ENCODE data around the gene CERS3. TPM values are rescaled to one million over a fixed set of nuclear protein-coding genes. Genes with fewer than 3 reads are reported as not detected.

CERS3 gene
- total and polyA plus RNA-seq, 2 of the 4 experiments (the other 2 are of a cell fraction), result not detected

DNA sequence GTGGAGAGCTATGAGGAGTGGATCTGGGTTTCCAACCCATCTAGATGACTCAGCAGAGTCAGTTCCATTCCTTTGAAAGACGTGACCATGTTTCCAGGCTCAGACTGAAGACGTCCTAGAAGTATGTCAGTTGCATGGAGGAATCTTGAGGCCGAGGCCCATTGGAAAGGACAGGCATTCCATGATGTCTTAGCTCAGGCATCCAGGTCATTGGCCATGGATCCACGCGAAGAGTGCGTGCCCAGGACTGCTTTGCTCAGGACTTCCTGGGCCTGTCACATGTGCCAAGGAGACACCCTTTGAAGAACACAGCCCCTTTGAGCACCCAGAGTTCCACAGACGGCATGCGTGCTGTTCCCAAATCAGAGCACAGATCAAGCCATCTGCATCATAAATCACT lies 94.7 kb downstream of the CERS3 start:
- CTCF ChIA-PET, result no interaction called here
- no peak overlapping the region for H3K23ac ChIP-seq (ENCODE audit: low read depth, low read length)
- H3K56ac ChIP-seq (ENCODE audit: extremely low read depth, insufficient read depth, low read length), result no peak overlapping the region
- ATAC-seq (ENCODE audit: low read depth), result no peak
- no peak overlapping the region for H2BK5ac ChIP-seq (ENCODE audit: low read depth, low read length, poor library complexity, severe bottlenecking)
- H2AK5ac ChIP-seq (ENCODE audit: low read depth, low read length), result no peak overlapping the region
- H3K4ac ChIP-seq (ENCODE audit: low read depth, low read length), result no peak overlapping the region
- POLR2A ChIA-PET (ENCODE audit: unreplicated experiment), result no interaction called here
- no TSS peak for BruUV-seq (replicated peaks)
- H3K9me1 ChIP-seq (ENCODE audit: insufficient read depth, low read length), result no peaks in the 10 kb centered on the region
- no peak for TF ChIP-seq MXI1 (IDR thresholded peaks at IDR 0.05; ENCODE audit: borderline replicate concordance, low read depth, low read length)
- no peak overlapping the region for H2BK20ac ChIP-seq (ENCODE audit: low read depth, low read length)
- H2BK15ac ChIP-seq (ENCODE audit: low read depth, low read length), result no peak overlapping the region
- DNase-seq, result no peak
- no peak overlapping the region for H3K4me2 ChIP-seq (ENCODE audit: low read depth, low read length)
- H2AK9ac ChIP-seq (replicated peaks; ENCODE audit: low read depth, low read length, poor library complexity), result no peak overlapping the region
- H3K79me1 ChIP-seq (ENCODE audit: low read depth in 1 of 2, low read length in 2 of 2), result no peaks in the 10 kb centered on the region
- no peaks in the 10 kb centered on the region for H3K36me3 ChIP-seq (ENCODE audit: control insufficient read depth, insufficient read depth, low read length)
- no peaks in the 10 kb centered on the region for H4K20me1 ChIP-seq (ENCODE audit: insufficient read depth, low read length)
- no peak overlapping the region for H3K9ac ChIP-seq (ENCODE audit: low read depth, low read length)
- no peak overlapping the region for H4K5ac ChIP-seq (ENCODE audit: low read depth, low read length)
- no peak overlapping the region for H4K91ac ChIP-seq (ENCODE audit: insufficient read depth, low read depth, low read length)
- H3K27ac ChIP-seq (ENCODE audit: insufficient read depth, low read length), result no peak overlapping the region
- in situ Hi-C loops (cut with MboI; ENCODE audit: low sequenced_read_pairs) (no loop called here), dilution Hi-C loops (cut with HindIII; ENCODE audit: low sequenced_read_pairs, unreplicated experiment) (no loop called here), intact Hi-C loops (cut with micrococcal nuclease) (no loop called here)
- H4K8ac ChIP-seq (ENCODE audit: low read depth in 2 of 2, low read length in 2 of 2), result no peak overlapping the region
- H3K14ac ChIP-seq (replicated peaks; ENCODE audit: low read depth, low read length), result no peak overlapping the region
- no peak overlapping the region for H3K18ac ChIP-seq (ENCODE audit: low read depth, low read length)
- no peak overlapping the region for H2AFZ ChIP-seq (replicated peaks; ENCODE audit: low read length, poor library complexity)
- H3K9me3 ChIP-seq (ENCODE audit: control insufficient read depth, insufficient read depth, low read length), result peaks cover 19% of the 10 kb centered on the region
- no peaks in the 10 kb centered on the region for H3K27me3 ChIP-seq (ENCODE audit: control insufficient read depth, insufficient read depth, low read length)
- 80% methylated on average over 3 of the region's 8 CpGs; no CpG with 5 or more reads in 1 of the 2 experiments for WGBS, 2 experiments (ENCODE audit: extremely low coverage in 2 of 2, insufficient read length in 1 of 2)
- H3K4me3 ChIP-seq (ENCODE audit: insufficient read depth, low read depth, low read length), result no peak overlapping the region
- no peak overlapping the region for H2BK120ac ChIP-seq (ENCODE audit: low read depth, low read length)
- no peaks in the 10 kb centered on the region for H3K4me1 ChIP-seq (ENCODE audit: control insufficient read depth, insufficient read depth, low read length)
